Myocyte (in vitro differentiated cells): ENCODE results near the gene FBLN7. TPM values are rescaled to one million over a fixed set of nuclear protein-coding genes. Genes with fewer than 3 reads are reported as not detected.

Source experiments
- DNase-seq: peaks from one replicate; pipeline ENCODE4 v3.0.0-alpha.2; 2012; ENCODE audit warnings: low read depth
- total RNA-seq: library from RNA; depleted of rRNA; stranded (reverse); fragments of >200 nt; gene quantifications from 2 replicates; pipeline ENCODE4 v1.2.3, GENCODE V29; 2014

FBLN7 gene
- total RNA-seq, 1 donor from 2014 or later = 9.6 TPM

GRCh38 chr2:112140205-112140802 lies 2.1 kb downstream of the FBLN7 start:
- no peak for DNase-seq

GRCh38 chr2:112140899-112141625 lies 2.9 kb downstream of the FBLN7 start:
- DNase-seq = no peak

GRCh38 chr2:112141626-112142007 lies 3.4 kb downstream of the FBLN7 start:
- DNase-seq = no peak

GRCh38 chr2:112142525-112143078 lies 4.4 kb downstream of the FBLN7 start:
- no peak for DNase-seq

GRCh38 chr2:112143150-112143549 lies 5.0 kb downstream of the FBLN7 start:
- DNase-seq = no peak

GRCh38 chr2:112144966-112145365 lies 6.8 kb downstream of the FBLN7 start:
- peak; percentile 41 for DNase-seq

DNA sequence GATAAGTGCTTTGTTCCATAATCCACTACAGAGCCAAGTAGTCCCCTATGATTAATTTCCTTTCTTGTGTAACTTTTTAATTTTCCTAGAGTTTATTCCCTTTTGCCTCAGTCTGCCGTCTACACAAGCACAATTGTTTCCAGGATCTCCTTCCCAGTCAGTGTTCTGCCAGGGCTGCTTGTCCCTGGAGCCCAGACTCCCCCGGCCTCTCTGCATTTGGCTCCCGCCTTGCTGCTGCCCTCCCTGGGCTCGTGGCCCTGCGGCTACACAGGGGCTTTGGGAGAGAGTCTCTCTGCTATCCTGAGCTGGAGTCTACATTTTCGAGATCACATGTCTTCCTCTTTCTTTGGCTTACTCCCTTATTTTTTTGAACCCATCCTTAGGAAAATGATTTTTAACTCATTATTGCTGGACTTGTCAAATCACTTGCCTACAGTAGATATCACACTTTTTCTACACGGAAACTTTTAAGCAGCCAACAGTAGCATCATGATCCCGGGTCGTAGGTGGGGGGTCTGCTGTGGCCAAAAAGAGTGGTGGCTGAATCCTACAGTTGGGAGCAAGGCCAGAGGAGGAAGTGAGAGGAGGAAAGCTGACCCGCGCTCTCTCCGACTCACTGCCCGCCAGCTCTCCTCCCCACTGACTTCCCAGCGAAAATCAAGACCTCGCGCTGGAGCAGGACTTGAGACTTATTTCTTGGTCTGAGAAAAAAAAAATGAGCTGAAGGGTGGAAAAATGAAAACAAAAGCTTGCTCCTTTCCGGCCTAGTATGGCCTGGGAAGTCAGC lies 9.4 kb downstream of the FBLN7 start:
- no peak for DNase-seq

GRCh38 chr2:112148477-112148876 lies 10.3 kb downstream of the FBLN7 start:
- DNase-seq = no peak

- DNase-seq = no peak
These were observed 11.0 kb downstream of the FBLN7 start for GRCh38 chr2:112149194-112149593.

GRCh38 chr2:112149866-112150435 lies 11.8 kb downstream of the FBLN7 start:
- DNase-seq = peak; percentile 53

DNA sequence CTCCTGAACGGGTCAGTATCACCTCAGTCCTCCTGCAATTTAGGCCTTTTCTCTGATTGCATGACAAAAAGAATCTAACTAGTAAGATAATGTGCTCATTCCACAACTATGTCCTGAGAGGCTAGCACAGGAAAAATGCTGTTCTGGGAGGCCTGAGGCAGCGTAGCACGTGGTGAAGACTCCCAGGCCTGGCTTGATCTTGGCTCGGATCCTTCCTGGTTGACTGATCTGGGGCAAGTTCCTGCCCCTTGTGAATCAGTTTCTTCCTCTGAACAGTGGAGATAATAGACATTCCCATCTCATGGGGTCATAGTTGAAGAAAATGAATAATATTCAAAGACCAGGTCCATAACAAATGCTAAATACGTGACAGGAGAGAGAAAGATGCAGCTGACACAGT lies 12.3 kb downstream of the FBLN7 start:
- DNase-seq = peak; percentile 82

- no peak for DNase-seq
These were observed 12.7 kb downstream of the FBLN7 start for GRCh38 chr2:112150851-112151250.

GRCh38 chr2:112151271-112151670 lies 13.1 kb downstream of the FBLN7 start:
- DNase-seq = no peak

GRCh38 chr2:112151701-112152440 lies 13.7 kb downstream of the FBLN7 start:
- DNase-seq = peak; percentile 36

DNA sequence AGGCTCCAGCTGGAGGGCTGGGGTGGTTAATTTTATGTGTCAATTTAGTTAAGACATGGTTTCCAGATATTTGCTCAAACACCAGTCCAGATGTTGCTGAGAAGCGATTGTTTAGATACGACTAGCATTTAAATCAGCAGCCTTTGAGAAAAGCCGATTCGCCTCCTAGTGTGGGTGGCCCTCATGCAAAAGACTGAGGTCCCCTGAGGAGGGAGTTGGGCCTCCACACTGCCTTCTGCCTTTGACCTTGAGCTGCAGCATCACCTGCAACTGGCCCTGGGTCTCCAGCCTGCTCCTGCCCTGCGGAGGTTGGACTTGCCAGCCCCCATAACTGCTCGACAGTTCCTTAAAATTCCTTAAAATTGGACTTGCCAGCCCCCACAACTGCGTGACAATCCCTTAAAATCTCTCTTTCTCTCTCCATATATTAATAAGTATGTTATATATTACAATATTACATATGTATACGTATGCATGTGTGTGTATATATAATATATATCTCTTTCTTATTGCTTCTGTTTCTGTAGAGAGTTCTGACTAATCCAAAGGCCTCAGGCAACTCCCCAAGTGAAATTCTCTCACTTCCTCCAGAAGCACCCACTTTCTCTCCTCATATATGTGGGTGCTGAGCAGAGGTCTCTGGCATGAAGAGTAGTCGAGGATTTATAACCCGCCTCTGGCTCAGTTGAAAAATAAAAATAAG lies 14.4 kb downstream of the FBLN7 start:
- DNase-seq = no peak

DNA sequence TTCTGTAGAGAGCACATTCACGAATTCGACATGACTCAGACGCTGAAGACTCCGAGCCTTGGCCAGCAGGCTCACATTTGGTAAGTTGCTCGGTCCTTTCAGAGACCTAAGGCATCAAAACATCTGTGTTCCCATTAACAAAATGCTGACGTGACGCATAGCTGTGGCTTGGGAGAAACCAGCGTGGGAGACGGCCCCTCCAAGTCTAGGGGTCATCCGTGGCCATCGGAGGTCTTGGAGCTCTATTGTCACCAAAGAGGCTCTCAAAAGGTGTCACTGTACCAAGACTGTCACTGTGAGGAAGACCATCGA lies 14.9 kb downstream of the FBLN7 start:
- DNase-seq = peak; percentile 67

DNA sequence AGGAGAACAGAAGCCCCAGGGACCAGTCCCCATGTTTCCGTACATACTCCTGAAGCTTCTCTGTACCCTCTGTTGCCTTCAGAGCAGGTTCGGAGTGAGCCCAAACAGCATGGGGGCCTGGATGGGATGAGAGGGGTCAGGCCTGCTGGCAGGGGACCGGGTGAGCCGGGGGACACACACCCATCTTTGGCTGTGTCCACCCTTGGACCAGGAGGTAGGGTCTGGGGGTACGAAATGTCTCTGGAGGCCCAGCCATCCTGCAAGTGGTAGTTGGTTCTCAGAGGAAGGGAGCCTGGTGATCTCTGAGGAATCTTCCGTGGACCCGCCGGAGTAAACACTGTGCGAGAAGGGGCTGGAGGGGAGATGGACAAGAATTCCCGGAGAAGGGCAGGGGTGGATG lies 15.3 kb downstream of the FBLN7 start:
- no peak for DNase-seq

DNA sequence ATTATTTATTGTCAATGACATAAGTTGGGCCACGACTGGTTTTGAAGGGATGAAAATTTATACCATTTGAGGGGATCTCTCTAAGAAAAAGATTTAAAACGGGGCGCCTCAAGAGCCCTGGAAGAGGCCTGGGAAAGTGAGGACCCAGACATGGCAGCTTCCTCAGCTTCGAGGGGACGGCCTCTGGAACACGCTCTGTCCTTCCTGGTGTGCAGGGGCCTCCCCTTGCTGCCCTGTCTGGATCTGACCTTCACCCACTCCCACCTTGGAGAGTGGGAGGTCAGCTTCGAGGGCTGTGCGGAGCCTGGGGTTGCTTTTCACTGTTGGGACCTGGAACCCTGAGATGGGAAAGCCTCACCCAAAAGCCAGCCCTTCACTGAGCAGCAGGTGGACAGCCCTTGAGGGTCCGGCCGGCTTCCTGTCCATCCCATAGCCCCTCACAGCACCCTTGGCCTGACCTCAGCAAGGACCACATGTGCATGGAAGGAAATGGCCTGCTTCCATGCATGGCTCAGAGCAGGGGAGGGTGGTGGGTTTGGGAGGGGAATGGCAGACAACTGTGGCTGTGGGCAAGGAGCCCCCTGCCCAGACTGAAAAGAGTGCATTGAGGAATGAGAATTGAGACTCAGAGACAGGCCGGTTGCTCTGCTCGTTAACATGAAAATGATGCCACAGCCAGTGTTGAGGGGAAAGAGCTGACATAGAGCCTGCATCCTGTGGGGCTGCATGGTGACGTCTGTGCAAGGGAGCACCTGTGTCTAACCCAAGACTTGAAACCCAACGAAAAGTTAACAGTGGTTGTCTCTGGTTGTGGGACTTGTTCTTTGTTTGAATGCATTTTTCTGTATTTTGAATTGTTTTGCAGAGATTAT lies 16.3 kb downstream of the FBLN7 start:
- peak; percentile 42 for DNase-seq

DNA sequence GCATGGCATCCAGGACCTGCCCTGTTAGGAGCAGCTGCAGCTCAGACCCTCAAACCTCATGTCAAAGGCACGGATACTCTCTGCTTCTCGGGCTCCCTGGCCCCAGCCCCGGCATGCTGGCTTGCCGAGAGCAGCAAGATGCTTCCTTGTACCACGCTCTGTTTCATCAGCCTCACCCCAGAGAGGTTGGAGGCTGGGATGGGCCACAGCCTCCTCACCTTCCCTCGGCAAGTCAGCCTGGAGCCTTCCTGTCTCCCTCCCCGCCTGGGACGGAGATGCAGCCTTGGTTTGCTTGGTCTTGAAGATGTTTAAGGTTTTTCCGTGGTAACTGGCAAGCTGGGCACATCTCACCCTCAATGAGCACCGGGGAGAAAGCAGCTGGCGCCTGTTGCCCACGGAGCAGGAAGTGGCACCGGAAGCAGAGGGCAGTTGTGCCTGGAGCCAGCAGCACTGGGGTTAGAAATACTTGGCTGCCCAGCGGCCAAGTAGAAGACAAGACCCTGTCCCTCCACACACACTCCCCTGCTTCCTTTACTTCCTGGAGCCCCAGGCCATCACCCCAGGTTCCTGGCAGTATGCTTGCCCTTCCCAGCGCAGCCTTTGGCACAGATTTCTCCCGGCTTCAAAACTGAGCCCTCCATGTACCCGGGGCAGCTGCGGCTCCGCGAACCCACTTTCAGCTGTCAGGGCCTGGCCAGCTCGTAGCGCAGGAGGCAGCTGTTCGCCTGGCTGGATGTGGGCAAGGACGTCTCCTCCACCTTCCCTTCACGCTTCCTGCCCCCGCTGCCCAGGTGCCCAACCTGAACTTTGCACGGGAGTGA lies 17.4 kb downstream of the FBLN7 start:
- peak; percentile 68 for DNase-seq
